ENCODE data around the gene KNSTRN.

The KNSTRN gene

DNA sequence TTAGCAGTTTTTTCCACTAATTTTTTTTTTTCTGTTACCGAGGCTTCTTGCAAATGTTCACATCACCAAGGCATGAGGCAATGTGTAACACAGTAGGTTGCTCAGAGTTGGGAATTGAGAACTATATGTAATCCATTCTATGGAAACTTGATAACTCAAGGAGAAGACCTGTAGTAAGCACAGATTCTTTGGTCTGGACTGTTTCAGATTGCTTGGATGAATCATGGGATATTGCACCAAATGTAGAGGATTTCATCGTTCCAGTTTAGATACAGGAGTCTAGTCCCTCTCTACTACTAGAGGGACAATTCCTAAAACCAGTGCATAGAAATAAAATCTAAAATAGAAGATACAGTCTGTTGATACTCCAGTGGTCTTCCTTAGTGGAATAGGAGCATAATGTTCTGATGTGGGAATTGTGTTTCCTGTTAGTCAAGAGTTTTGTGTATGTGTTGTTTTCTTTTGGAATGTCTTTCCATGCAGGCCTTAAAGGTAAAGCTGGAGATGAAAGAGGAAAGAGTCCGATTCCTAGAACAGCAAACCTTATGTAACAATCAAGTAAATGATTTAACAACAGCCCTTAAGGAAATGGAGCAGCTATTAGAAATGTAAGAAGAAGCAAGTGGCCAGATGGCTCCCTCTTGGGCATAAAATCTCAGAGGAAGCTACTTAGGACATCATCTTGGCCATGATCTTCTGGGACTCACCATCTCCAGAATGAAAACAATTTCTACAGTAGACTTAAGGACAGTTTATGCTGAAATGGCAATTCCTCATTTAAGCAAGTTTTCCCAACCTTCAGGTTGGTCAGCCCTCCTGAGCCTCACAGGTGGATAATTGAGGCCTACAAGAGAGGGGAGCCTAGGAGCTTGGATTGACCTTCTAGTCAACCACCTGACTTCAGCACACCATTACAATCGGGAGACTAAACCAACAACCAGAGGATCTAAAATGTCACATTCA, 10.7 kb downstream of the KNSTRN start:
- Histone ChIP-seq H3K4me3 (ENCODE audit: low read length) (no peak overlapping the region), H3K4me1 (ENCODE audit: control insufficient read depth, insufficient read depth, low read length) (peaks cover 7% of the 10 kb centered on the region), H3K27me3 (ENCODE audit: control insufficient read depth, insufficient read depth, low read length) (no peaks in the 10 kb centered on the region), H3K4me2 (ENCODE audit: low read length) (no peak overlapping the region), H3K9ac (ENCODE audit: low read depth, low read length) (no peak overlapping the region), H3K36me3 (ENCODE audit: insufficient read depth, low read length) (peaks cover 45% of the 10 kb centered on the region), H3K9me3 (replicated peaks; ENCODE audit: low read length) (no peaks in the 10 kb centered on the region)

DNA sequence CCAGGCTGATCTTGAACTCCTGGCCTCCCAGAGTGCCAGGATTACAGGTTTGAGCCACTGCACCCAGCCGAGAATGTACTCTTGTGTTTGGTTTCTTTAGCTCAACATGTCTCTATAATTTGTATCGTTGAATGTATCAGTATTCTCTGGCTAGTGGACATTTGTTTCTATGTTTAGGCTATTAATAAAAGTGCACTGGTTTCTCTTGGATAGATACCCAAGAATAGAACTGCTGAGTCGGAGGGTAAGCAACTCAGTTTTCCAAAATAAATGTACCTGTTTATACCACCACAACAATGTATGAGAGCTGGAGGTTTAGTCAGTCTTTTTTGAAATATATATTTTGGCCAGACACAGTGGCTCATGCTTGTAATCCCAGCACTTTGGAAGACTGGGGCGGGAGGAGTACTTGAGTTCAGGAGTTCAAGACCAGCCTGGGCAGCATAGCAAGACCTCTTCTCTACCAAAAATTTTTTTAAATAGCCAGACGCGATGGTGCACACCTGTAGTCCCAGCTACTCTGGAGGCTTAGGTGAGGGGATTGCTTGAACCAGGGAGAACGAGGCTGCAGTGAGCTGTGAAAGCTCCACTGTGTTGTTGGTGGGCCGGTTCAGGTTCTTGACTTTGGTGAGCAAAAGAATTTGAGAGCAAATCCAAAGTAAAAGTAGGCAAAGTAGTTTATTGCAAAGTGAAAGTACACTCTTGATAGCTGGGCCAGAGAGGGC, 15.3 kb downstream of the KNSTRN start:
- H3K4me3 ChIP-seq (ENCODE audit: low read length): no peak overlapping the region
- H3K9ac ChIP-seq (ENCODE audit: low read depth, low read length): no peak overlapping the region
- no peaks in the 10 kb centered on the region for H3K27me3 ChIP-seq (ENCODE audit: control insufficient read depth, insufficient read depth, low read length)
- H3K36me3 ChIP-seq (ENCODE audit: insufficient read depth, low read length): peaks cover 19% of the 10 kb centered on the region
- no peak overlapping the region for H3K4me2 ChIP-seq (ENCODE audit: low read length)
- H3K9me3 ChIP-seq (replicated peaks; ENCODE audit: low read length): no peaks in the 10 kb centered on the region
- H3K4me1 ChIP-seq (ENCODE audit: control insufficient read depth, insufficient read depth, low read length): no peaks in the 10 kb centered on the region

DNA sequence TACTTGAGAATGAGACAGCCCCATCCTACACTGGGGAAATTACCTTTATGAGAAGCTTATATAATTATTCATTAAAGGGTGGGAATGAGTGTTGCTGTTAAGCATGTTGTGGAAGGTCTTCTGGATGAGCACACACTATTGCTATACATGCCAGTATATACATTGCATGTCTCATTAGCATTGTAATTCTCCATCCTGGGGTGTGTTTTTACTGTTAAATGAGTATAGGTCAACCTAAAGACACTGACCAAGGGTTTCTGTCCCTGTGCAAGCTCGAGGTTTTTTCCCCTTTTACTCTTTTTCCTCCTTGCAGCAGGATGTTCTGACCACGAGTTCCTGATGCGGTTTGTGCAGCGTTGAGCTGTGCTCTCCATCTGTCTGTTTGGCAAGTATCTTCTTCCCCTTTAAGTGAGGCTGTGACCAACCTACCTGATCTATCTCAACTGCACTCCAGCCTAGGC, 15.9 kb downstream of the KNSTRN start:
- no peaks in the 10 kb centered on the region for H3K27me3 ChIP-seq (ENCODE audit: control insufficient read depth, insufficient read depth, low read length)
- H3K4me3 ChIP-seq (ENCODE audit: low read length): no peak overlapping the region
- no peak overlapping the region for H3K4me2 ChIP-seq (ENCODE audit: low read length)
- H3K9ac ChIP-seq (ENCODE audit: low read depth, low read length): no peak overlapping the region
- H3K36me3 ChIP-seq (ENCODE audit: insufficient read depth, low read length): peaks cover 14% of the 10 kb centered on the region
- H3K4me1 ChIP-seq (ENCODE audit: control insufficient read depth, insufficient read depth, low read length): no peaks in the 10 kb centered on the region
- no peaks in the 10 kb centered on the region for H3K9me3 ChIP-seq (replicated peaks; ENCODE audit: low read length)

DNA sequence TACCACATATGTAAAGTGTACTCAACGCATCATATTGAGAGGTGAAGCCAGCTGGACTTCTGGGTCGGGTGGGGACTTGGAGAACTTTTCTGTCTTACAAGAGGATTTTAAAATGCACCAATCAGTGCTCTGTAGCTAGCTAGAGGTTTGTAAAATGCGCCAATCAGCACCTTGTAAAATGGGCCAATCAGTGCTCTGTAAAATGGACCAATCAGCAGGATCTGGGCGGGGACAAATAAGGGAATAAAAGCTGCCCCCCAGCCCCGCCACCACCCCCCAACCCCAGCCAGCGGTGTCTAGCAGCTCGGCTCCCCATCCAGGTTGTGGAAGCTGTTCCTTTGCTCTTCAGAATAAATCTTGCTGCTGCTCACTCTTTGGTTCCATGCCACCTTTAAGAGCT, 16.8 kb downstream of the KNSTRN start:
- Histone ChIP-seq H3K27me3 (ENCODE audit: control insufficient read depth, insufficient read depth, low read length) (no peaks in the 10 kb centered on the region), H3K4me2 (ENCODE audit: low read length) (no peak overlapping the region), H3K36me3 (ENCODE audit: insufficient read depth, low read length) (peaks cover 6% of the 10 kb centered on the region), H3K9ac (ENCODE audit: low read depth, low read length) (no peak overlapping the region), H3K4me1 (ENCODE audit: control insufficient read depth, insufficient read depth, low read length) (no peaks in the 10 kb centered on the region), H3K9me3 (replicated peaks; ENCODE audit: low read length) (no peaks in the 10 kb centered on the region), H3K4me3 (ENCODE audit: low read length) (no peak overlapping the region)

DNA sequence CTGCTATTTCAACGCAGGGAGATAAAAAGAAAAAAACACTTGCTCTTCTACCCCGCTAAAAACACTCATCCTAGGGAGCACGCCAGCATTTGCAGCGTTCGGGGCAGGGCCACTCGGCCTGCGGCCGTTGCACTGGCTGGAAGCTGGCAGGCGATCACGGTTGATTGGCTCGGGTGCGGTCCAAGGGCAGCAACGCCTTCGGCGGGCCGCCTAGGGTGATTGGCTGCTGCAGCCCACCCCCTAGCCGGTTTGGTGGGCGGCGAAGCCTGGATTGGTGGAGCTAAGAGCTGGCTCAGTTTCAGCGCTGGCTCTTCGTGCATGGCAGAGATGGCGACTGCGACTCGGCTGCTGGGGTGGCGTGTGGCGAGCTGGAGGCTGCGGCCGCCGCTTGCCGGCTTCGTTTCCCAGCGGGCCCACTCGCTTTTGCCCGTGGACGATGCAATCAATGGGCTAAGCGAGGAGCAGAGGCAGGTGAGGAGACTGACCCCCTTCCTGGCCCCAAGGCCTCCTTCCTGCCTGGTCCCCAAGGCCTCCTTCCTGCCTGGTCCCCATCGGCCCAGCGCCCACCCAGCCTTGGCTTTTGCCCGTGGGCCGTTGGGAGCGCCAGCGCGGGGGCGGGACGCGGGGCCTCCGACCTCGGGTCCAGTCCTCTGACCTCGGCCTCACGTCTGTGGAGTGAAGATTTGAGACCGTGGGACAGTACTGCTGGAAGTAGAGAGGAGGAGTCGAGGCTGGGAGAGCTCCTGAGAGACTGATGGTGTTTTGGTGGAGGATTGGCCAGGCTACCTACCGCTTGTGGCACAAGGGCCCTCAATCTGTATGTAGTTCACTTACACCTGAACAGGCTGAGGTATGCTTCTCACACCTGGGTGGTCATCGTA, 23.2 kb downstream of the KNSTRN start, which contains the start of gene IVD:
Gene IVD (plus strand): TSS at position 295 of the 881 bp plus-strand sequence. CDS start 33 bp downstream, at position 328.
- Histone ChIP-seq H3K4me3 (ENCODE audit: low read length) (peak within 1 kb of the TSS; percentile 85), H3K4me1 (ENCODE audit: control insufficient read depth, insufficient read depth, low read length) (peaks cover 15% of the 10 kb centered on the region), H3K27me3 (ENCODE audit: control insufficient read depth, insufficient read depth, low read length) (no peaks in the 10 kb centered on the region), H3K9me3 (replicated peaks; ENCODE audit: low read length) (no peaks in the 10 kb centered on the region), H3K9ac (ENCODE audit: low read depth, low read length) (peak within 1 kb of the TSS; percentile 88), H3K36me3 (ENCODE audit: insufficient read depth, low read length) (peaks cover 14% of the 10 kb centered on the region), H3K4me2 (ENCODE audit: low read length) (peak within 1 kb of the TSS; percentile 86)

DNA sequence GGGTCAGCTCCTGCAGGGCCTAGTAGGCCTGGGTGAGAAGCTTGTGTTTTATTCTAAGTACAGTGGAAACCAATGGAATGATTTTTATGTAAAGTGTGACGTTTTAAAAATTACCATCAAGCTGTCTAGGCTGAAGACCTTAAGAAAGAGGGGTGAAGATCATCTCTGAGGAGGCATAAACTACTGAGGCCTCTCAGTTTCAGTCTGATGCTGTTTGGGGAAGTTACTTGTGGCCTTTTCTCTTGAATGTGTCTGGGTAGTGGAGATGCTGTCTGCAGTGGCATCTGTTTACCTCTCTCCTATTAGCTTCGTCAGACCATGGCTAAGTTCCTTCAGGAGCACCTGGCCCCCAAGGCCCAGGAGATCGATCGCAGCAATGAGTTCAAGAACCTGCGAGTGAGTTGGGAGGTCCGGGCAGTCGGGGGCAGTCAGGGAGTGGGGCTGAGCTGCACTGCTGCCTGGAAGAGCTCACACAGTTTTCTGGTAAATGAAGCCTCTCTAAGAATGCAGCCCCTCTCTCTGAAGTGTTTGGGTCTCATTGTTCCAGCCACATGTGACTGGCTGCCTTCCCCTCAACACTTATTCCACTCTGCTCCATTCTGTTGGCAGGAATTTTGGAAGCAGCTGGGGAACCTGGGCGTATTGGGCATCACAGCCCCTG, 24.9 kb downstream of the KNSTRN start:
- peak overlapping the region; percentile 40 for H3K4me2 ChIP-seq (ENCODE audit: low read length)
- no peak overlapping the region for H3K9ac ChIP-seq (ENCODE audit: low read depth, low read length)
- no peaks in the 10 kb centered on the region for H3K9me3 ChIP-seq (replicated peaks; ENCODE audit: low read length)
- peaks cover 31% of the 10 kb centered on the region for H3K36me3 ChIP-seq (ENCODE audit: insufficient read depth, low read length)
- H3K27me3 ChIP-seq (ENCODE audit: control insufficient read depth, insufficient read depth, low read length): no peaks in the 10 kb centered on the region
- no peak overlapping the region for H3K4me3 ChIP-seq (ENCODE audit: low read length)
- H3K4me1 ChIP-seq (ENCODE audit: control insufficient read depth, insufficient read depth, low read length): peaks cover 15% of the 10 kb centered on the region

DNA sequence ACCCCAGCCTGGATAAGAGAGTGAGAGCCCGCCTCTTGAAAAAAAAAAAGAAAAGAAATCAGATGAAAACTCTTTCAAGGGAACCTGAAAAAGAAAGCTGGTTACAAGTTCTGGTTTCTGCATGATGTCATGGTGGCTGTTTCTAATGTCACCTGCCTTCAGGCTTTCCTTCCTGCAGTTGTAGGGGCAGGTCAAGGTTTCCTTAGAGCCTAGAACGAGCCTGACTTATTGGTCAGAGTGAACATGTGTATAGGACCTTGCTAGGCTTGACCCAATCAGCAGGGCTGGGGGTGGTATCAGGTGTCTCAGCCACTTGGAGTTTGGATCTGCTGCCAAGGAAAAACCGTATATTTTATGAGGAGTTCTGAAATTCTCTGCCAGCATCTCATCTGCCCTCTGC, 26.8 kb downstream of the KNSTRN start:
- H3K9ac ChIP-seq (ENCODE audit: low read depth, low read length): no peak overlapping the region
- no peak overlapping the region for H3K4me3 ChIP-seq (ENCODE audit: low read length)
- H3K4me1 ChIP-seq (ENCODE audit: control insufficient read depth, insufficient read depth, low read length): peaks cover 15% of the 10 kb centered on the region
- no peaks in the 10 kb centered on the region for H3K27me3 ChIP-seq (ENCODE audit: control insufficient read depth, insufficient read depth, low read length)
- no peaks in the 10 kb centered on the region for H3K9me3 ChIP-seq (replicated peaks; ENCODE audit: low read length)
- H3K36me3 ChIP-seq (ENCODE audit: insufficient read depth, low read length): peaks cover 44% of the 10 kb centered on the region
- no peak overlapping the region for H3K4me2 ChIP-seq (ENCODE audit: low read length)

DNA sequence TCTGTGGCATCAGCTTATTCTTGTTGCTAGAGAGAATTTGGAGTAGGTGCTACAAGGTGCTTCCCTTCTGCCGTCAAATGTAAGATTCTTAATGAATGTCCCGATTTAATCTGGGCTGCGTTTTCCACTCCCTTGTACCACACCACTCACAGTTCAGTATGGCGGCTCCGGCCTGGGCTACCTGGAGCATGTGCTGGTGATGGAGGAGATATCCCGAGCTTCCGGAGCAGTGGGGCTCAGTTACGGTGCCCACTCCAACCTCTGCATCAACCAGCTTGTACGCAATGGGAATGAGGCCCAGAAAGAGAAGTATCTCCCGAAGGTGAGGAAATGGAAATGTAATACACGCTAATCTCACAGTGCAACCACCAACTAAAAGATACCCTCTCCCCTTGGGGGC, 28.0 kb downstream of the KNSTRN start:
- Histone ChIP-seq H3K4me3 (ENCODE audit: low read length) (no peak overlapping the region), H3K9ac (ENCODE audit: low read depth, low read length) (no peak overlapping the region), H3K9me3 (replicated peaks; ENCODE audit: low read length) (no peaks in the 10 kb centered on the region), H3K4me2 (ENCODE audit: low read length) (no peak overlapping the region), H3K27me3 (ENCODE audit: control insufficient read depth, insufficient read depth, low read length) (no peaks in the 10 kb centered on the region), H3K4me1 (ENCODE audit: control insufficient read depth, insufficient read depth, low read length) (peaks cover 7% of the 10 kb centered on the region), H3K36me3 (ENCODE audit: insufficient read depth, low read length) (peaks cover 55% of the 10 kb centered on the region)

DNA sequence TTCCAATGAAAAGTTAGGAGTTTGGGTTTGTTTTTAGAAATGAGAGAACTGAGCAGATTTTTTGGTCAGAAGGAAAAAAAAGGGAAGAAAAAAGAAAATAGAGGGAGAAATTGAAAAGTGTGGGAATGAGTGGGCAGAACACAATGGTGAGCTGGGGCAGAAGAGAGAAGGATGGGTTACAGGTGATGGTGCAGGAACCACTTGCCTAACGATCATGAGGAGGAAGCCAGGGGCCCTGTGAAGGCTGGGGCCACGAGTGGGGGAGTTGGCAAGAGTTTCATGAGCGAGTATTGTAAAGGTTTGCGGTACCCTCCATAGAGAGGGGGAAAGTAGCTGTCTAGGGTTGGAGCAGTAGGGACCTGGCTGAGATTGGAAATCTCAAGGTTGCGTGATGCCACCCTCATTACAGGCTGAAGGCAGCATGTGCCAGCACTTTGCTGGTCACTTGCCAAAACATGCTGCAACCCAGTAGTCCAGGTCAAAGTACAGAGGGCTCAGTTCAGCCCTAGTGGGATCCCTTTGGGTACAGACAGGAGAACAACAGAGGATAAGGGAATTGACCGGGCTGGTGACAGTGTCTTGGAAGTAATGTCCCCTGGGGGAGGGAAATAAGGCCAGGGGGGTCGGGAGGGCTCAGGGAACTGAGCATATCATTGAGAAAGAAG, 29.7 kb downstream of the KNSTRN start:
- Histone ChIP-seq H3K4me1 (ENCODE audit: control insufficient read depth, insufficient read depth, low read length) (peaks cover under 1% of the 10 kb centered on the region), H3K9me3 (replicated peaks; ENCODE audit: low read length) (no peaks in the 10 kb centered on the region), H3K9ac (ENCODE audit: low read depth, low read length) (no peak overlapping the region), H3K36me3 (ENCODE audit: insufficient read depth, low read length) (peaks cover 67% of the 10 kb centered on the region), H3K27me3 (ENCODE audit: control insufficient read depth, insufficient read depth, low read length) (no peaks in the 10 kb centered on the region), H3K4me2 (ENCODE audit: low read length) (no peak overlapping the region), H3K4me3 (ENCODE audit: low read length) (no peak overlapping the region)

DNA sequence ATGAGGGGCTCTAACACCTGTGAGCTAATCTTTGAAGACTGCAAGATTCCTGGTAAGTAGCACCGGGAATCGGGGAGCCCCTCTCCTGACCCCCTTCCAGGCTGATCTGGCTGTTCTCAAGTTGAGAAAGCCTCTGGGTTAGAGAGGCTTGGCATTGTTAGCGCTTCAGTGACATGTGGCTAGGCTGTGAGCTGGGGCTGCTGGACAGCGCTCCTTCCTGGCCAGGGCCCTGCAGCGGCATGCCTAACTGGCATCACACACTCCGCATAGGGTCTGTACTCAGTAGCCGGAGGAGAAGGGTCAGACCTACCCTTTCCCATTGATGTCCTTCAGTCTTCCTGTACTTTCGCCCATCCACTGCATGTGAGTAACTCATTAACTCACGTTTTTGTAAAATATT, 30.5 kb downstream of the KNSTRN start:
- Histone ChIP-seq H3K4me3 (ENCODE audit: low read length) (no peak overlapping the region), H3K9ac (ENCODE audit: low read depth, low read length) (no peak overlapping the region), H3K4me2 (ENCODE audit: low read length) (no peak overlapping the region), H3K27me3 (ENCODE audit: control insufficient read depth, insufficient read depth, low read length) (no peaks in the 10 kb centered on the region), H3K36me3 (ENCODE audit: insufficient read depth, low read length) (peaks cover 64% of the 10 kb centered on the region), H3K4me1 (ENCODE audit: control insufficient read depth, insufficient read depth, low read length) (no peaks in the 10 kb centered on the region), H3K9me3 (replicated peaks; ENCODE audit: low read length) (no peaks in the 10 kb centered on the region)

All from skeletal muscle satellite cell (primary cell).